Osteocyte (in vitro differentiated cells): ENCODE data around the gene KRTAP9-6. TPM values are rescaled to one million over a fixed set of nuclear protein-coding genes. Genes with fewer than 3 reads are reported as not detected.

Source experiments
- DNase-seq: peaks from one replicate; pipeline ENCODE4 v3.0.0; 2021; ENCODE audit warnings: mixed read lengths; ENCODE audit not compliant: unreplicated experiment; ENCODE audit errors: extremely low spot score
- H3K27ac Mint-ChIP-seq: one replicate; pipeline ENCODE4 v1.8.0; 2021; ENCODE audit warnings: mild to moderate bottlenecking, mixed read lengths; ENCODE audit not compliant: unreplicated experiment
- H3K27me3 Mint-ChIP-seq: one replicate; pipeline ENCODE4 v1.8.0; 2021; ENCODE audit warnings: mixed read lengths; ENCODE audit not compliant: unreplicated experiment
- H3K36me3 Mint-ChIP-seq: one replicate; pipeline ENCODE4 v1.8.0; 2021; ENCODE audit warnings: mixed read lengths; ENCODE audit not compliant: unreplicated experiment
- H3K4me1 Mint-ChIP-seq: one replicate; pipeline ENCODE4 v1.8.0; 2021; ENCODE audit warnings: mixed read lengths; ENCODE audit not compliant: unreplicated experiment
- H3K4me3 Mint-ChIP-seq: one replicate; pipeline ENCODE4 v1.8.0; 2021; ENCODE audit warnings: mild to moderate bottlenecking, moderate library complexity, mixed read lengths; ENCODE audit not compliant: unreplicated experiment
- H3K9me3 Mint-ChIP-seq: one replicate; pipeline ENCODE4 v1.8.0; 2021; ENCODE audit warnings: mixed read lengths; ENCODE audit not compliant: unreplicated experiment
- total RNA-seq: library from RNA; stranded (reverse); gene quantifications from 2 replicates; pipeline ENCODE4 v1.2.1, GENCODE V29; 2021
- TF ChIP-seq, protein P1 (sequence below): fragments of 200-600 bp; sonication (generic); IDR thresholded peaks from 2 replicates; pipeline ENCODE4 v1.5.0; 2021; ENCODE audit warnings: antibody characterized with exemption, mild to moderate bottlenecking, moderate library complexity

KRTAP9-6 gene
- total RNA-seq, 1 donor from 2014 or later: not detected

DNA sequence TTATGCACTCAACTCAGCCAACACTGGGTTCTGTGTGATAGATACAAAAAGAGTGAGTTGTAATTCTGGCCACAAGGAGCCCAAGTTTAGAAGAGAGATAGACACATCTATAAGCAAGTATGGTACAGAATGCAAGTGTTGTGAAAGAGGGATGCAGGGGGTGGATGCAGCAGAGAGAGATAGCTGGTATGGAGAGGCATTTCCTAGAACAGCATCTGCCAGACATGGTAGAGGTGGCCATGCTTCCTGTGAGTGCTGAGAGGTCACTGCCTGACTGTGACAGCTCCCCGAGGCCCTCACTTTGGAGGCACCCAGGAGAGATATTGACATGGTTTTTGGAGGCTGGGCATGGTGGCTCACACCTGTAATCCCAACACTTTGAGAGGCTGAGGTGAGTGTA lies 45.9 kb downstream of the KRTAP9-6 start:
- H3K27ac Mint-ChIP-seq: no peak overlapping the region
- H3K27me3 Mint-ChIP-seq: no peaks in the 10 kb centered on the region
- H3K36me3 Mint-ChIP-seq: no peaks in the 10 kb centered on the region
- DNase-seq: no peak
- H3K4me3 Mint-ChIP-seq: no peak overlapping the region
- no peaks in the 10 kb centered on the region for H3K9me3 Mint-ChIP-seq
- peaks cover 14% of the 10 kb centered on the region for H3K4me1 Mint-ChIP-seq
- TF ChIP-seq, protein P1, sequence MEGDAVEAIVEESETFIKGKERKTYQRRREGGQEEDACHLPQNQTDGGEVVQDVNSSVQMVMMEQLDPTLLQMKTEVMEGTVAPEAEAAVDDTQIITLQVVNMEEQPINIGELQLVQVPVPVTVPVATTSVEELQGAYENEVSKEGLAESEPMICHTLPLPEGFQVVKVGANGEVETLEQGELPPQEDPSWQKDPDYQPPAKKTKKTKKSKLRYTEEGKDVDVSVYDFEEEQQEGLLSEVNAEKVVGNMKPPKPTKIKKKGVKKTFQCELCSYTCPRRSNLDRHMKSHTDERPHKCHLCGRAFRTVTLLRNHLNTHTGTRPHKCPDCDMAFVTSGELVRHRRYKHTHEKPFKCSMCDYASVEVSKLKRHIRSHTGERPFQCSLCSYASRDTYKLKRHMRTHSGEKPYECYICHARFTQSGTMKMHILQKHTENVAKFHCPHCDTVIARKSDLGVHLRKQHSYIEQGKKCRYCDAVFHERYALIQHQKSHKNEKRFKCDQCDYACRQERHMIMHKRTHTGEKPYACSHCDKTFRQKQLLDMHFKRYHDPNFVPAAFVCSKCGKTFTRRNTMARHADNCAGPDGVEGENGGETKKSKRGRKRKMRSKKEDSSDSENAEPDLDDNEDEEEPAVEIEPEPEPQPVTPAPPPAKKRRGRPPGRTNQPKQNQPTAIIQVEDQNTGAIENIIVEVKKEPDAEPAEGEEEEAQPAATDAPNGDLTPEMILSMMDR: no peak

DNA sequence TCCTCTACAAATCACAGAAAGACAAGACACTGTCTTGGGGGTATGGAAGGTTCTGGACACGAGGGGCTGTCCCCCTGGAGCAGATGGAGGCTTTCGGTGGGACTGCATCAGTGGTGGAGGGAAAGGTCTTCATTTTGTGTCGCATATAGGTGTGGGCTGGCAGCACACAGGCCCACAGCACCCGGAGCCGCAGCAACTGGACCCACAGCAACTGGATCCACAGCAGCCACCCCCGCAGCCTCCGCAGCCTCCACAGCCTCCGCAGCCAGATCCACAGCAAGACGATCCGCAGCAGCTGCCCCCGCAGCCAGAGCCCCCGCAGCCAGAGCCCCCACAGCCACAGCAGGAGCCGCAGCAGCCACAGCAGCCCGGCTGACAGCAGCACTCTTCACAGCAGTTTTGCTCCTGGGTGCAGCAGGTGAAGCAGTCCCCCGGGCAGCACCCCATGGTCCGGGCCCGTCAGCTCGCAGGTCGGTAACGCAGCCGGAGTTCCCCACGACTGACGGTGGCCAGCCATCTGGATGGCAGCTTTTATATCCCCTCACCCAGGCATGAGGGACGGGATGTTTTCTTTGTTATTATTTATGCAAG lies 50.1 kb downstream of the KRTAP9-6 start, which contains the start of gene KRTAP17-1:
KRTAP17-1 (minus strand) TSS at position 507 of the 591 bp plus-strand sequence; CDS start at position 447, 60 bp downstream.
- H3K27ac Mint-ChIP-seq: no peak within 1 kb of the TSS
- peaks cover 14% of the 10 kb centered on the region for H3K9me3 Mint-ChIP-seq
- H3K4me3 Mint-ChIP-seq: no peak within 1 kb of the TSS
- no peaks in the 10 kb centered on the region for H3K27me3 Mint-ChIP-seq
- no peak for DNase-seq
- TF ChIP-seq, protein P1: no peak
- H3K36me3 Mint-ChIP-seq: no peaks in the 10 kb centered on the region
- no peaks in the 10 kb centered on the region for H3K4me1 Mint-ChIP-seq

Other genes starting within 250 kb of the KRTAP9-6 start
- gene KRTAP1-5, start 238.2 kb upstream of the KRTAP9-6 start, total RNA-seq: not detected in 2 replicates
- not detected in 2 replicates for gene KRTAP1-4, start 235.2 kb upstream of the KRTAP9-6 start, total RNA-seq
- not detected in 2 replicates for gene KRTAP1-3, start 230.5 kb upstream of the KRTAP9-6 start, total RNA-seq
- gene KRTAP1-1, start 223.9 kb upstream of the KRTAP9-6 start, total RNA-seq: not detected in 2 replicates
- not detected in 2 replicates for gene KRTAP2-1, start 218.1 kb upstream of the KRTAP9-6 start, total RNA-seq
- gene KRTAP2-2, start 210.1 kb upstream of the KRTAP9-6 start, total RNA-seq: not detected in 2 replicates
- gene KRTAP2-3, start 205.3 kb upstream of the KRTAP9-6 start, total RNA-seq: not detected in 2 replicates
- gene KRTAP2-4, start 199.5 kb upstream of the KRTAP9-6 start, total RNA-seq: not detected in 2 replicates
- not detected in 2 replicates for gene KRTAP4-7, start 181.2 kb upstream of the KRTAP9-6 start, total RNA-seq
- gene KRTAP4-8, start 167.2 kb upstream of the KRTAP9-6 start, total RNA-seq: not detected in 2 replicates
- gene KRTAP4-16, start 163.2 kb upstream of the KRTAP9-6 start, total RNA-seq: not detected in 2 replicates
- not detected in 2 replicates for gene KRTAP4-9, start 160.0 kb upstream of the KRTAP9-6 start, total RNA-seq
- not detected in 2 replicates for gene KRTAP4-11, start 147.0 kb upstream of the KRTAP9-6 start, total RNA-seq
- gene KRTAP4-12, start 141.2 kb upstream of the KRTAP9-6 start, total RNA-seq: not detected in 2 replicates
- gene KRTAP4-6, start 124.8 kb upstream of the KRTAP9-6 start, total RNA-seq: not detected in 2 replicates
- gene KRTAP4-5, start 115.6 kb upstream of the KRTAP9-6 start, total RNA-seq: not detected in 2 replicates
- not detected in 2 replicates for gene KRTAP4-4, start 104.6 kb upstream of the KRTAP9-6 start, total RNA-seq
- gene KRTAP4-3, start 97.2 kb upstream of the KRTAP9-6 start, total RNA-seq: not detected in 2 replicates
- not detected in 2 replicates for gene KRTAP4-2, start 87.2 kb upstream of the KRTAP9-6 start, total RNA-seq
- gene KRTAP4-1, start 80.5 kb upstream of the KRTAP9-6 start, total RNA-seq: not detected in 2 replicates
- not detected in 2 replicates for gene KRTAP9-1, start 75.5 kb upstream of the KRTAP9-6 start, total RNA-seq
- not detected in 2 replicates for gene KRTAP9-2, start 38.7 kb upstream of the KRTAP9-6 start, total RNA-seq
- not detected in 2 replicates for gene KRTAP9-3, start 32.9 kb upstream of the KRTAP9-6 start, total RNA-seq
- not detected in 2 replicates for gene KRTAP9-8, start 27.4 kb upstream of the KRTAP9-6 start, total RNA-seq
- not detected in 2 replicates for gene KRTAP9-4, start 15.7 kb upstream of the KRTAP9-6 start, total RNA-seq
- gene KRTAP9-9, start 10.0 kb upstream of the KRTAP9-6 start, total RNA-seq: not detected in 2 replicates
- gene KRTAP9-7, start 10.3 kb downstream of the KRTAP9-6 start, total RNA-seq: not detected in 2 replicates
- not detected in 2 replicates for gene KRTAP29-1, start 37.5 kb downstream of the KRTAP9-6 start, total RNA-seq
- gene KRTAP16-1, start 43.9 kb downstream of the KRTAP9-6 start, total RNA-seq: not detected in 2 replicates
- not detected in 2 replicates for gene KRTAP17-1, start 50.3 kb downstream of the KRTAP9-6 start, total RNA-seq
- not detected in 2 replicates for gene KRT33A, start 85.5 kb downstream of the KRTAP9-6 start, total RNA-seq
- not detected in 2 replicates for gene KRT33B, start 104.4 kb downstream of the KRTAP9-6 start, total RNA-seq
- not detected in 2 replicates for gene KRT34, start 116.9 kb downstream of the KRTAP9-6 start, total RNA-seq
- gene KRT31, start 132.2 kb downstream of the KRTAP9-6 start, total RNA-seq: not detected in 2 replicates
- not detected in 2 replicates for gene KRT37, start 159.2 kb downstream of the KRTAP9-6 start, total RNA-seq
- gene KRT38, start 175.6 kb downstream of the KRTAP9-6 start, total RNA-seq: not detected in 2 replicates
- gene KRT32, start 202.0 kb downstream of the KRTAP9-6 start, total RNA-seq: not detected in 2 replicates
- gene KRT35, start 215.8 kb downstream of the KRTAP9-6 start, total RNA-seq: not detected in 2 replicates
- gene KRT36, start 224.5 kb downstream of the KRTAP9-6 start, total RNA-seq: not detected in 2 replicates
- gene KRT13, start 240.2 kb downstream of the KRTAP9-6 start, total RNA-seq: not detected in 2 replicates